Smooth muscle cell (in vitro differentiated cells): ENCODE measurements around the gene TMED1. TPM values are rescaled to one million over a fixed set of nuclear protein-coding genes. Genes with fewer than 3 reads are reported as not detected.

ENCODE experiments used
- DNase-seq: peaks from one replicate; lab custom pipeline; 2025; ENCODE audit not compliant: unreplicated experiment; lab: John Stamatoyannopoulos, UW
- H2AFZ ChIP-seq: fragments of 200-600 bp; sonication (generic); 2 replicates; pipeline ENCODE4 v1.6.0; 2016; ENCODE audit warnings: antibody characterized with exemption, low read depth, mild to moderate bottlenecking
- H3F3A ChIP-seq: fragments of 200-600 bp; sonication (generic); 2 replicates; pipeline ENCODE4 v1.6.0; 2017; ENCODE audit warnings: antibody characterized with exemption, low read depth
- H3K27ac ChIP-seq: fragments of 200-600 bp; sonication (generic); 2 replicates; pipeline ENCODE4 v1.5.1; 2016; ENCODE audit warnings: low read depth, mild to moderate bottlenecking
- H3K27me3 ChIP-seq: fragments of 200-600 bp; sonication (generic); 2 replicates; pipeline ENCODE4 v1.6.1; 2016; ENCODE audit warnings: low read depth, mild to moderate bottlenecking
- H3K36me3 ChIP-seq: fragments of 200-600 bp; sonication (generic); 2 replicates; pipeline ENCODE4 v1.5.1; 2016; ENCODE audit warnings: low read depth
- H3K4me1 ChIP-seq: fragments of 200-600 bp; sonication (generic); 2 replicates; pipeline ENCODE4 v1.5.1; 2016; ENCODE audit warnings: low read depth
- H3K4me2 ChIP-seq: fragments of 200-600 bp; sonication (generic); 2 replicates; pipeline ENCODE4 v1.6.0; 2016; ENCODE audit warnings: mild to moderate bottlenecking
- H3K4me3 ChIP-seq: fragments of 200-600 bp; sonication (generic); 2 replicates; pipeline ENCODE4 v1.5.1; 2016; ENCODE audit warnings: mild to moderate bottlenecking
- H3K79me2 ChIP-seq: fragments of 200-600 bp; sonication (generic); 2 replicates; pipeline ENCODE4 v1.6.0; 2016; ENCODE audit warnings: low read depth, mild to moderate bottlenecking
- H3K9ac ChIP-seq: fragments of 200-600 bp; sonication (generic); 2 replicates; pipeline ENCODE4 v1.6.0; 2016; ENCODE audit warnings: low read depth
- H3K9me3 ChIP-seq: fragments of 200-600 bp; sonication (generic); replicated peaks from 2 replicates; pipeline ENCODE4 v1.5.1; 2016; ENCODE audit warnings: low read depth
- H4K20me1 ChIP-seq: fragments of 200-600 bp; sonication (generic); 2 replicates; pipeline ENCODE4 v1.6.0; 2016; ENCODE audit warnings: low read depth
- CTCF ChIP-seq: fragments of 200-600 bp; sonication (generic); IDR thresholded peaks from 2 replicates; pipeline ENCODE4 v1.5.1; 2017; ENCODE audit warnings: borderline replicate concordance, mild to moderate bottlenecking, antibody characterized with exemption; ENCODE audit not compliant: insufficient read depth, poor library complexity, severe bottlenecking
- WGBS: methylation state at CpG from one replicate; pipeline ENCODE4 v1.1.7; 2016; ENCODE audit warnings: low lambda C conversion rate; 5-methylcytosine and 5-hydroxymethylcytosine counted together
- polyA plus RNA-seq: library from polyadenylated mRNA; unstranded; fragments of >200 nt; fragmentation: Nextera tagmentation; extraction: Ambion mirVana; gene quantifications from 2 replicates; pipeline ENCODE4 v1.2.1, GENCODE V29; 2016
- total RNA-seq: library from RNA; depleted of rRNA; stranded (reverse); fragments of >200 nt; gene quantifications from 2 replicates; pipeline ENCODE4 v1.2.3, GENCODE V29; 2014

The TMED1 gene
- total and polyA plus RNA-seq, 2 experiments from 2014 or later = 30.7 to 107 TPM

- Histone ChIP-seq H3K27me3 (no peaks in the 10 kb centered on the region), H3K79me2 (no peaks in the 10 kb centered on the region), H3K27ac (no peak overlapping the region), H3K9ac (no peak overlapping the region), H3K4me3 (no peak overlapping the region), H3K4me2 (no peak overlapping the region), H3F3A (no peaks in the 10 kb centered on the region), H2AFZ (no peak overlapping the region), H4K20me1 (no peaks in the 10 kb centered on the region), H3K9me3 (no peaks in the 10 kb centered on the region), H3K36me3 (no peaks in the 10 kb centered on the region), H3K4me1 (no peaks in the 10 kb centered on the region)
- TF ChIP-seq CTCF = no peak
- WGBS = 90% methylated on average over 2 of the region's 2 CpGs
- DNase-seq = no peak
Measured at GRCh38 chr19:10846500-10847202, 10.6 kb upstream of the TMED1 start.

- Histone ChIP-seq H3K27ac (no peak overlapping the region), H4K20me1 (no peaks in the 10 kb centered on the region), H3K36me3 (no peaks in the 10 kb centered on the region), H3K9me3 (no peaks in the 10 kb centered on the region), H3K4me2 (no peak overlapping the region), H3K4me3 (no peak overlapping the region), H3F3A (no peaks in the 10 kb centered on the region), H3K4me1 (no peaks in the 10 kb centered on the region), H3K27me3 (no peaks in the 10 kb centered on the region), H3K79me2 (no peaks in the 10 kb centered on the region), H2AFZ (no peak overlapping the region), H3K9ac (no peak overlapping the region)
- no peak for TF ChIP-seq CTCF
- DNase-seq = no peak
- WGBS = 79% methylated on average over 7 of the region's 7 CpGs
Measured at GRCh38 chr19:10842788-10843187, 6.8 kb upstream of the TMED1 start.

GRCh38 chr19:10839114-10840050, 3.4 kb upstream of the TMED1 start:
- peaks cover 8% of the 10 kb centered on the region for H3K4me1 ChIP-seq
- WGBS = 89% methylated on average over 10 of the region's 10 CpGs
- H4K20me1 ChIP-seq = no peaks in the 10 kb centered on the region
- H3K27me3 ChIP-seq = no peaks in the 10 kb centered on the region
- no peak overlapping the region for H3K4me3 ChIP-seq
- no peak overlapping the region for H3K27ac ChIP-seq
- H3F3A ChIP-seq = peaks cover 4% of the 10 kb centered on the region
- H3K79me2 ChIP-seq = no peaks in the 10 kb centered on the region
- no peaks in the 10 kb centered on the region for H3K36me3 ChIP-seq
- no peak overlapping the region for H2AFZ ChIP-seq
- no peak overlapping the region for H3K4me2 ChIP-seq
- no peak for TF ChIP-seq CTCF
- H3K9me3 ChIP-seq = no peaks in the 10 kb centered on the region
- DNase-seq = no peak
- H3K9ac ChIP-seq = no peak overlapping the region
